GM23248 (cell line): ENCODE results near the gene SLC4A3. TPM values are rescaled to one million over a fixed set of nuclear protein-coding genes. Genes with fewer than 3 reads are reported as not detected.
A peak's percentile ranks its signal among the peaks of the same experiment; 100 is the strongest.

Experiments
- DNase-seq: peaks from one replicate; pipeline ENCODE4 v3.0.0-alpha.2; 2015
- H2AFZ ChIP-seq: fragments of 200-600 bp; sonication (generic); 2 replicates; pipeline ENCODE4 v1.6.1; 2016; ENCODE audit warnings: antibody characterized with exemption
- H3F3A ChIP-seq: fragments of 200-600 bp; sonication (generic); 2 replicates; pipeline ENCODE4 v1.6.1; 2016; ENCODE audit warnings: mild to moderate bottlenecking, antibody characterized with exemption, mixed run types; ENCODE audit not compliant: insufficient read depth
- H3K27ac ChIP-seq: fragments of 200-600 bp; sonication (generic); 2 replicates; pipeline ENCODE4 v1.5.1; 2016; ENCODE audit warnings: mild to moderate bottlenecking
- H3K27me3 ChIP-seq: fragments of 200-600 bp; sonication (generic); replicated peaks from 2 replicates; pipeline ENCODE4 v1.6.1; 2016; ENCODE audit warnings: mild to moderate bottlenecking; ENCODE audit not compliant: insufficient read depth
- H3K36me3 ChIP-seq: fragments of 200-600 bp; sonication (generic); 2 replicates; pipeline ENCODE4 v1.6.1; 2016; ENCODE audit warnings: low read depth, mild to moderate bottlenecking
- H3K4me1 ChIP-seq: fragments of 200-600 bp; sonication (generic); 2 replicates; pipeline ENCODE4 v1.6.1; 2016; ENCODE audit warnings: mild to moderate bottlenecking; ENCODE audit not compliant: insufficient read depth
- H3K4me2 ChIP-seq: fragments of 200-600 bp; sonication (generic); one replicate; pipeline ENCODE4 v1.6.1; 2016; ENCODE audit warnings: mild to moderate bottlenecking; ENCODE audit not compliant: unreplicated experiment
- H3K4me3 ChIP-seq: fragments of 200-600 bp; sonication (generic); 2 replicates; pipeline ENCODE4 v1.5.1; 2016; ENCODE audit warnings: mild to moderate bottlenecking
- H3K79me2 ChIP-seq: fragments of 200-600 bp; sonication (generic); 2 replicates; pipeline ENCODE4 v1.6.1; 2016; ENCODE audit warnings: mild to moderate bottlenecking; ENCODE audit not compliant: insufficient read depth
- H3K9ac ChIP-seq: fragments of 200-600 bp; sonication (generic); 2 replicates; pipeline ENCODE4 v1.6.1; 2016; ENCODE audit warnings: mild to moderate bottlenecking
- H3K9me2 ChIP-seq: fragments of 200-600 bp; sonication (generic); 2 replicates; pipeline ENCODE4 v1.6.1; 2016; ENCODE audit warnings: mixed run types, mild to moderate bottlenecking, moderate library complexity; ENCODE audit not compliant: insufficient read depth
- H3K9me3 ChIP-seq: fragments of 200-600 bp; sonication (generic); one replicate; pipeline ENCODE4 v1.6.1; 2017; ENCODE audit warnings: low read depth
- H4K20me1 ChIP-seq: fragments of 200-600 bp; sonication (generic); 2 replicates; pipeline ENCODE4 v1.6.0; 2016; ENCODE audit not compliant: insufficient read depth
- EZH2 ChIP-seq: fragments of 200-600 bp; sonication (generic); IDR thresholded peaks from 2 replicates; pipeline ENCODE4 v1.6.1; 2018; ENCODE audit warnings: antibody characterized with exemption, mild to moderate bottlenecking; ENCODE audit not compliant: insufficient read depth, poor library complexity, severe bottlenecking
- EZH2phosphoT487 ChIP-seq: fragments of 200-600 bp; sonication (generic); IDR thresholded peaks from 2 replicates; pipeline ENCODE4 v1.6.1; 2018; ENCODE audit warnings: antibody characterized with exemption, moderate library complexity, mild to moderate bottlenecking, low read depth; ENCODE audit not compliant: insufficient read depth
- WGBS, 2 experiments: methylation state at CpG; one replicate each; pipeline ENCODE4 v1.1.6; 2015 to 2017; ENCODE audit warnings: low lambda C conversion rate in 2 of 2, low coverage in 1 of 2; ENCODE audit errors: missing lambda C conversion rate in 2 of 2; 5-methylcytosine and 5-hydroxymethylcytosine counted together
- in situ Hi-C: fragments of 300-500 bp; cut with MboI; formaldehyde crosslinking; loops from 2 replicates; pipeline ENCODE4 v1.15.0; 2020
- polyA plus RNA-seq: library from polyadenylated mRNA; unstranded; fragments of >200 nt; fragmentation: Nextera tagmentation; extraction: Ambion mirVana; gene quantifications from 2 replicates; pipeline ENCODE4 v1.2.1, GENCODE V29; 2016
- total RNA-seq: library from RNA; depleted of rRNA; stranded (reverse); fragments of >200 nt; shearing (Covaris generic); gene quantifications from 2 replicates; pipeline ENCODE4 v1.2.3, GENCODE V29; 2014

SLC4A3 gene
- total and polyA plus RNA-seq, 2 experiments from 2014 or later = 0.54 to 0.79 TPM

DNA sequence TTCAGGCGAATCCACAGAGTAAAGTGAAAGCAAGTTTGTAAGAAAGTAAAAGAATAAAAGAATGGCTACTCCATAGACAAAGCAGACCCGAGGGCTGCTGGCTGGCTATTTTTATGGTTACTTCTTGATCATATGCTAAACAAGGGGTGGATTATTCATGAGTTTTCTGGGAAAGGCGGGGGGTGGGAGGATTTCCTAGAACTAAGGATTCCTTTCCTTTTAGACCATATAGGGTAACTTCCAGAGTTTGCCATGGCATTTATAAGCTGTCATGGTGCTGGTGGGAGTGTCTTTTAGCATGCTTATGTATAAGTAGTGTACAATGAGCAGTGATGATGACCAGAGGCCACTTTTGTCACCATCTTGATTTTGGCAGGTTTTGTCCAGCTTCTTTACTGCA lies 59.8 kb downstream of the SLC4A3 start:
- 0 out of 2 replicates have a peak, but pooled peaks cover 11% of the 10 kb centered on the region for H3K27me3 ChIP-seq
- in situ Hi-C loops = no loop called here
- H3K9ac ChIP-seq = no peak overlapping the region
- TF ChIP-seq EZH2phosphoT487 (no peak), EZH2 (no peak)
- H3K9me2 ChIP-seq = no peaks in the 10 kb centered on the region
- no peaks in the 10 kb centered on the region for H3K36me3 ChIP-seq
- WGBS, 2 experiments = 70 to 75% methylated on average over 3 of the region's 3 CpGs
- peaks cover 3% of the 10 kb centered on the region; the same call in 1 of the 2 replicates for H3K4me1 ChIP-seq
- H3K9me3 ChIP-seq = no peaks in the 10 kb centered on the region
- H3F3A ChIP-seq = peaks cover 9% of the 10 kb centered on the region; the same call in 1 of the 2 replicates
- DNase-seq = peak; percentile 31
- H4K20me1 ChIP-seq = no peaks in the 10 kb centered on the region
- H3K4me2 ChIP-seq = no peak overlapping the region
- H3K79me2 ChIP-seq = no peaks in the 10 kb centered on the region
- no peak overlapping the region for H3K4me3 ChIP-seq
- H2AFZ ChIP-seq = no peak overlapping the region
- no peak overlapping the region for H3K27ac ChIP-seq

DNA sequence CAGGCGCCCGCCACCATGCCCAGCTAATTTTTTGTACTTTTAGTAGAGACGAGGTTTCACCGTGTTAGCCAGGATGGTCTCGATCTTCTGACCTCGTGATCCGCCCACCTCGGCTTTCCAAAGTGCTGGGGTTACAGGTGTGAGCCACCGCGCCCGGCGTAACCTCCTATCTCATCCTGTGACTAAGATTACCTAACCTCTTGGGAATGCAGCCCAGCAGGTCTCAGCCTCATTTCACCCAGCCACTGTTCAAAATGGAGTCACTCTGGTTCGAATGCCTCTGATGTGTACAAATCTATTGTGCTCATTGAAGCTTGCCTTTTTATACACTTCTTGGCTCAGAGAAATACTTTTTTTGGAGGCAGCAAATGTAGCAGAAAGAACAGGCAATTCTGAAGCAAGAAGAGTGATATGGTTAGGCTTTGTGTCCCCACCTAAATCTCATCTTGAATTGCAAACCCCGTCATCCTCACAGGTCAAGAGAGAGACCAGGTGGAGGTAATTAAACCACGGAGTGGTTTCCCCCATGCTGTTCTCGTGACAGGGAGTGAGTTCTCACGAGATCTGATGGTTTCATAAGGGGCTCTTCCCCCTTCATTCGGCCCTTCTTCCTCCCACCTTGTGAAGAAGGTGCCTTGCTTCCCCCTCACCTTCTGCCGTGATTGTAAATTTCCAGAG lies 60.6 kb downstream of the SLC4A3 start:
- 75 to 80% methylated on average over 14 to 19 of the region's 19 CpGs for WGBS, 2 experiments

DNA sequence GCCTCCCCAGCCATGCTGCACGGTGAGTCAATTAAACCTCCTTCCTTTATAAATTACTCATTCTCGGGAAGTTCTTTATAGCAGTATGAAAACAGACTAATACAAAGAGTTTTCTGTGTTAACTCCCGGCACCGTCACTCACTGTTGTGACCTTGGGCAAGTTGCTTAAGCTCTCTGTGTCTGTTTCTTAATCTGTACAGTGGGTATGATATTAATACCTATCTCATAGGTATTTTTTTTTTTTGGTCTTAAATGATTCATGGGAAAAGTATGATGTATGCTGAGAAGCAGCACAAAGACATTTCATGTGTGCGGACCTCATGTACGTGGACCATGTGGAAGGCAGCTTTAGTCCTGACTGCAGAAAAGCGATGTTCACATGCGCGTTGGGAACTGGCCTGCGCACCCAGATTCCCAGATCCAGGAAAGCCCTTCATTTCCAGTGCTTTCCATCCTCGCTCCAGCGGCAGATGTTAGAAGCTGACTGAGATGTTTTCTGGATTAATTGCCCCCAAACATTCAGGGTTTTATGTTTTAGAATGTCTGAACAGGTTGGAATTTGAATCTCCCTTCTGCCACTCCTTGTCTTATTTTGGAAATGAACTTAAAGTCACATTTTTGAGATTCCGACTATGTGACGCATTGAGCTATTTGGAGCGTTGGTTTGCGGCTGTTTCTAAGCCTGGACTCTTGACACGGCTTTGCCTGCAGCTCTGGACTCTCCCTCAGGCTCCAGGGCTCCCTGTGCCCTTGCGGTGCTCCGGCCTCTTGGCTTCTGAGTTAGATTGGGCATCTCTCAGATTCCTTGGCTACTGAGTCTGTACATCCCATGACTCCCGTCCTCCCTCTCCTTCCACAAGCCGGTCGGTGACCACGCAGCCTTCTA lies 61.4 kb downstream of the SLC4A3 start:
- peak; percentile 38 for DNase-seq
- no peak overlapping the region for H3K4me3 ChIP-seq

More for the DNA sequence above, 60.6 kb downstream of the SLC4A3 start:
- Histone ChIP-seq H3K27me3 (0 out of 2 replicates have a peak, but pooled peaks cover 12% of the 10 kb centered on the region), H3K9ac (no peak overlapping the region), H3K4me1 (peaks cover 3% of the 10 kb centered on the region; the same call in 1 of the 2 replicates), H3K4me2 (no peak overlapping the region), H3F3A (peaks cover 9% of the 10 kb centered on the region; the same call in 1 of the 2 replicates), H3K4me3 (no peak overlapping the region), H3K79me2 (no peaks in the 10 kb centered on the region), H4K20me1 (no peaks in the 10 kb centered on the region), H3K9me2 (no peaks in the 10 kb centered on the region), H3K9me3 (no peaks in the 10 kb centered on the region), H3K27ac (no peak overlapping the region), H3K36me3 (no peaks in the 10 kb centered on the region), H2AFZ (no peak overlapping the region)
- TF ChIP-seq EZH2phosphoT487 (no peak), EZH2 (no peak)
- DNase-seq = no peak
- in situ Hi-C loops = no loop called here

More for the DNA sequence above, 61.4 kb downstream of the SLC4A3 start:
- H4K20me1 ChIP-seq = no peaks in the 10 kb centered on the region
- in situ Hi-C loops = no loop called here
- peaks cover 8% of the 10 kb centered on the region; the same call in 1 of the 2 replicates for H3F3A ChIP-seq
- H3K4me1 ChIP-seq = peaks cover 3% of the 10 kb centered on the region; the same call in 1 of the 2 replicates
- no peaks in the 10 kb centered on the region for H3K9me3 ChIP-seq
- H3K4me2 ChIP-seq = no peak overlapping the region
- H3K27me3 ChIP-seq = peaks cover 12% of the 10 kb centered on the region; the same call in 1 of the 2 replicates
- H3K79me2 ChIP-seq = no peaks in the 10 kb centered on the region
- no peak overlapping the region for H3K9ac ChIP-seq
- no peaks in the 10 kb centered on the region for H3K36me3 ChIP-seq
- WGBS, 2 experiments = 66 to 67% methylated on average over 23 of the region's 23 CpGs
- no peaks in the 10 kb centered on the region for H3K9me2 ChIP-seq
- TF ChIP-seq EZH2 = no peak
- TF ChIP-seq EZH2phosphoT487 = no peak
- H3K27ac ChIP-seq = no peak overlapping the region
- no peak overlapping the region for H2AFZ ChIP-seq
